Psoas muscle (tissue), 8 donors: ENCODE data around the gene KBTBD2. TPM values are rescaled to one million over a fixed set of nuclear protein-coding genes. Genes with fewer than 3 reads are reported as not detected.
A peak's percentile ranks its signal among the peaks of the same experiment; 100 is the strongest.

Source experiments
- ATAC-seq, 4 donors: fragments of 200-7000 bp; cut with Tn5 transposase; one replicate each; pipeline ENCODE4 v1.9.1; 2020; ENCODE audit warnings: moderate library complexity in 3 of 4, mild to moderate bottlenecking in 2 of 4
- DNase-seq, 2 donors: peaks; one replicate each; pipeline ENCODE4 v3.0.0-alpha.2; 2020
- H3K27ac ChIP-seq: fragments of 200-600 bp; one replicate; pipeline ENCODE4 v1.8.0; 2022
- H3K27me3 ChIP-seq, 3 donors: fragments of 200-600 bp in 1 of 3; one replicate each; pipeline versions ENCODE4 v1.6.1 to v1.8.0; 2013 to 2022; ENCODE audit warnings: low read length in 2 of 3, mild to moderate bottlenecking in 2 of 3, moderate library complexity in 1 of 3; ENCODE audit not compliant: insufficient read depth in 3 of 3
- H3K36me3 ChIP-seq, 2 donors: fragments of 200-600 bp in 1 of 2; one replicate each; pipeline versions ENCODE4 v1.6.1 to v1.8.0; 2013 to 2022; ENCODE audit warnings: low read depth in 1 of 2, mild to moderate bottlenecking in 1 of 2, moderate library complexity in 1 of 2; ENCODE audit not compliant: insufficient read depth in 1 of 2
- H3K4me1 ChIP-seq: fragments of 200-600 bp; one replicate; pipeline ENCODE4 v1.8.0; 2022
- H3K4me3 ChIP-seq: fragments of 200-600 bp; one replicate; pipeline ENCODE4 v1.8.0; 2022; ENCODE audit warnings: mild to moderate bottlenecking
- H3K9me3 ChIP-seq: fragments of 200-600 bp; one replicate; pipeline ENCODE4 v1.8.0; 2022
- CTCF ChIP-seq: fragments of 200-600 bp; IDR thresholded peaks from one replicate; pipeline ENCODE4 v1.8.0; 2022; ENCODE audit warnings: antibody characterized with exemption
- WGBS, 3 donors: extraction: QIAGEN DNeasy Blood & Tissue Kit; methylation state at CpG; one replicate each; pipeline versions ENCODE4 v1.1.6 to v1.1.7; 2013; 5-methylcytosine and 5-hydroxymethylcytosine counted together
- intact Hi-C, 2 donors: fragments of 100-400 bp; cut with DNase I; formaldehyde crosslinking; loops; one replicate each; pipeline versions ENCODE4 v1.11.0 to v1.14.2; 2022
- polyA plus RNA-seq, 3 donors: library from polyadenylated mRNA; stranded (reverse); fragments of 200-250 nt; gene quantifications; one replicate each; pipeline ENCODE4 v1.2.3, GENCODE V29; 2013
- total RNA-seq, 4 donors: library from RNA; stranded (reverse); fragmentation: NEBNext Ultra II Directional in 2 of 4; extraction: Animal tissue kit (Norgen Biotek cat#: 25700) in 2 of 4; gene quantifications; one replicate each; pipeline versions ENCODE4 v1.2.1 to v1.2.4, GENCODE V29; 2021 to 2023
- donor health status: healthy with polysubstance abuse.
- donor health status: DM: no; HTN: no; CAD: no; lungs with moderate emphysema.
- donor health status: Bipolar disorder and iron deficiency.
- donor health status: healthy.
- donor health status: DM: yes; HTN: yes; CAD: no.
- donor health status: DM: no; HTN: no; CAD: no.
- donor health status: DM: no; HTN: no; CAD: no.
- donor health status: DM: yes; HTN: yes; CAD: no.

KBTBD2 gene
- total and polyA plus RNA-seq, 7 donors: 25.6 to 69.6 (median 32.4) TPM

DNA sequence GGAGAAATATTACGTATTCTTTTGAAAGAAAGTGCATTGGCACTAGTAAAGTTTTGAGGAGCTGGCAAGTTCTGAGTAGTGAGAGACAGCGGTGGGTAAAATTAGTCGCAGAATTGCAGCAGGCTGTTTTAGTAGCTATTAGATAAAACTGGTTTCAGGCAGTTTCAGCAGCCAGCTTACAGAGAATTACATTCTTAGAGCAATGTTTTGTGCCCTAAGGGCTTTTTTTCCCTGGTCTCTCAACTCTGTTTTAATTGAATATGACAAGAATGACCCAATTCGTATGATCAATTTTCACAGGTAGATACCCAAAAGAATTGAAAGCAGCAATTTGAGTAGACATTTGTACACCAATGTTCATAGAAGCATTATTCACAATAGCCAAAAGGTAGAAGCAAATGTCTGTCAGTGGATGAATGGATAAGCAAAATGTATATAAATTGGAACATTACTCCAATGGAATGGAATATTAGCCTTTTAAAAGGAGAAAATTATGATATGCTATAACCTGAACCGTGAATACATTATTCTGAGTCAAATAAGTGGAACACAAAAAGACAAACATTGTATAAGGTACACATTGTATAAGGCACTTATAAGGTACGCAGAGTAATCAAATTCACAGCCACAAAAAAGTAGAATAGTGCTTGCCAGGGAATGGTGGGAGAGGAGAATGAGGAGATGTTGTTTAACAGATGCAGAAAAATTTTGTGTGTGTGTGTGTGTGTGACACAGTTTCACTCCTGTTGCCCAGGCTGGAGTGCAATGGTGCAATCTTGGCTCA is 5.2 kb upstream of the KBTBD2 start:
- no peaks in the 10 kb centered on the region for H3K27me3 ChIP-seq
- no peaks in the 10 kb centered on the region for H3K9me3 ChIP-seq
- no peak for ATAC-seq
- no peaks in the 10 kb centered on the region for H3K36me3 ChIP-seq
- intact Hi-C loops: loop anchor here in 1 of 2 donors (10.0 kb wide), 1 partner anchor 52 kb away; no protein-coding TSS in a partner anchor
- H3K27ac ChIP-seq: no peak overlapping the region
- peaks cover 9% of the 10 kb centered on the region for H3K4me1 ChIP-seq
- no peak for TF ChIP-seq CTCF
- no peak overlapping the region for H3K4me3 ChIP-seq
- 77 to 90% (median 84%) methylated on average over 6 of the region's 6 CpGs for WGBS, 3 donors
- DNase-seq: no peak

DNA sequence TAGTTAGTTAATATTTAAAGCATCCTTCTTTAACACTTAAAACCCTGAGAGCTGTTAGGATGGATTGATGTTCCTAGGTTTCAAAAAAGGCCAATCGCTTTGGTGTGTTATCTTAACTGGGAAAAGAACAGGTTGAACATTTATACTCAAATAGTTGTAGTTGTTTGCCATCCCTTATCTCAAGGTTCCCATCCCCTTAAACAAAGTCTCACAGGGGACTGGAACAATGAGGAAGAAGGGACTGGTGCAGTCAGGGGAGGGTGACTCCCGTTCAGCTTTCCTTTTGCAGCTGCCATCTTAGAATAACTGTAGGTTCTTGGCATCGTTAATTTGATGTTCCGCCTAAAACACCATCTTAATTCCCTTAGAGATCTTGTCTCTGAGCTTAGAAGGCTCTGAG is 2.6 kb upstream of the KBTBD2 start:
- Histone ChIP-seq H3K9me3 (no peaks in the 10 kb centered on the region), H3K27me3 (no peaks in the 10 kb centered on the region), H3K27ac (peak overlapping the region; percentile 98), H3K4me1 (peaks cover 14% of the 10 kb centered on the region), H3K36me3 (no peaks in the 10 kb centered on the region), H3K4me3 (no peak overlapping the region)
- intact Hi-C loops: loop anchor here (5.0 to 10.0 kb wide), 4 partner anchors 47 to 168 kb away; partner anchors contain the start of gene NT5C3A (in 1 of the 2)
- 87 to 95% (median 87%) methylated on average over 4 of the region's 4 CpGs for WGBS, 3 donors
- no peak for TF ChIP-seq CTCF
- DNase-seq (no peak), ATAC-seq (no peak)

DNA sequence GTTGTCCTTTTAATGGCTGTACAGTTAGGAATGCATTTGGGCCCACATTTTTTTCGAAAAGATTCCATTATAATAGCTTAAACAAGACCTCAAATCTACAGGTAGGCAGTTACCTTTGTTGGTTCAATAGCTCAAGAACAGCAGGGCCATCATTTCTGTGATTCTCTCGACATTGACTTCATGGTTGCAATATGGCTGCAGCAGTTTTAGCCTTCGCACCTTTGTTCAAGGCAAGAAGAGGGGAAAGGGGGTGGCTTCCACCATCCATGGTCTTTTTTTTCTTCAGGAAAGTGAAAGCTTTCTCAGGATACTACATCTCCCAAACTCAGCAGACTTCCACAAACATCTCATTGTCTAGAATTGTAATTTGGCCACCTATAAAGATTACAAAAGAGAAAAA is 2.2 kb upstream of the KBTBD2 start:
- no peaks in the 10 kb centered on the region for H3K36me3 ChIP-seq
- ATAC-seq: no peak
- 92 to 97% (median 95%) methylated on average over 3 of the region's 3 CpGs for WGBS, 3 donors
- no peak for TF ChIP-seq CTCF
- intact Hi-C loops: loop anchor here (5.0 to 10.0 kb wide), 4 partner anchors 46 to 169 kb away; partner anchors contain the start of gene NT5C3A (in 1 of the 2)
- no peaks in the 10 kb centered on the region for H3K9me3 ChIP-seq
- DNase-seq: no peak
- H3K4me1 ChIP-seq: peaks cover 19% of the 10 kb centered on the region
- no peak overlapping the region for H3K4me3 ChIP-seq
- peak overlapping the region; percentile 98 for H3K27ac ChIP-seq
- no peaks in the 10 kb centered on the region for H3K27me3 ChIP-seq

GRCh38 chr7:32893207-32893524 is 1.6 kb upstream of the KBTBD2 start:
- intact Hi-C loops: loop anchor here (5.0 to 10.0 kb wide), 4 partner anchors 46 to 169 kb away; partner anchors contain the start of gene NT5C3A (in 1 of the 2)
- no peak for ATAC-seq

More at GRCh38 chr7:32893207-32893524, 1.6 kb upstream of the KBTBD2 start:
- Histone ChIP-seq H3K4me1 (peaks cover 24% of the 10 kb centered on the region), H3K9me3 (no peaks in the 10 kb centered on the region), H3K27ac (peak overlapping the region; percentile 98), H3K36me3 (no peaks in the 10 kb centered on the region), H3K4me3 (peak overlapping the region; percentile 92), H3K27me3 (no peaks in the 10 kb centered on the region)
- no peak for DNase-seq
- no peak for TF ChIP-seq CTCF
- WGBS, 3 donors: 79 to 80% (median 79%) methylated on average over 4 of the region's 4 CpGs
